GM18858 (cell line): Measurements from ENCODE around the gene PTPRF.
"Not testable (repeated sequence)": the region's sequence is repeated elsewhere in the genome, so short reads cannot be mapped to it uniquely, and the experiment has no call there.

Experiments
- ATAC-seq: cut with Tn5 transposase; IDR thresholded peaks from one replicate; pipeline ENCODE4 v1.9.1; 2021; ENCODE audit not compliant: unreplicated experiment

The PTPRF gene

GRCh38 chr1:43530483-43531106 is at the start of gene PTPRF:
Gene PTPRF (plus strand): TSS chr1:43530883. CDS start chr1:43545076, 14,193 bp downstream.
- no peak for ATAC-seq

GRCh38 chr1:43481491-43481890 is 49.2 kb upstream of the PTPRF start:
- no peak for ATAC-seq

GRCh38 chr1:43482215-43482614 is 48.5 kb upstream of the PTPRF start:
- ATAC-seq, result no peak

DNA sequence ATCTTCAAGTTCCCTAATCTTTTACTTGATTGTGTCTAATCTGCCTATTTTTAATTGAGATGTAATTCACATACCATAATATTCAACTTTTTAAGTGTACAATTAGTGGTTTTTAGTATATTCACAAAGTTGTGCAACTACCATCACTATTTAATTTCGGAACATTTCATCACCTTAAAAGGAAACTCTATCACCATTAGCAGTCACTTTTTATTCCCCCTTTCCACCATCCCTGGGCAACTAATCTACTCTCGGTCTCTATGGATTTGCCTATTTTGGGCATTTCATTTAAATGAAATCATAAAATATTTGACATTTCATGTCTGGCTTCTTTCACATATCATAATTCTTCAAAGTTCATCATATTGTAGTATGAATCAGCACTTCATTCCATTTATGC is 46.3 kb upstream of the PTPRF start:
- ATAC-seq, result no peak

DNA sequence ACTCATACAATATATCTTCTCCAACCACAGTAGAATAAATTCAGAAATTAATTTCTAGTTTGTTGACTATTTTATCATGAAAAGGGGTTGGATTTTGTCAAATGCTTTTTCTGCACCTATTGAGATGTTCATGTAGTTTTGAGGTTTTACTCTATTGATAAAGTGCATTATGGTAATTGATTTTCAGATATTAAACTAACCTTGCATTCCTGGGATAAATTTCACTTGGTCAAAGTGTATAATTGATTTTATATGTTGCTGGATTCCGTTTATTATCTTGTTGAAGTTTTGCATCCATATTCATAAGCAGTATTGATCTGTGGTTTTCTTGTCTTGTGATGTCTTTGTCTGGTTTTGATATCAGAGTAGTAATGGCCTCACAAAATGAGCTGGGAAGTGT is 42.5 kb upstream of the PTPRF start:
- no peak for ATAC-seq

DNA sequence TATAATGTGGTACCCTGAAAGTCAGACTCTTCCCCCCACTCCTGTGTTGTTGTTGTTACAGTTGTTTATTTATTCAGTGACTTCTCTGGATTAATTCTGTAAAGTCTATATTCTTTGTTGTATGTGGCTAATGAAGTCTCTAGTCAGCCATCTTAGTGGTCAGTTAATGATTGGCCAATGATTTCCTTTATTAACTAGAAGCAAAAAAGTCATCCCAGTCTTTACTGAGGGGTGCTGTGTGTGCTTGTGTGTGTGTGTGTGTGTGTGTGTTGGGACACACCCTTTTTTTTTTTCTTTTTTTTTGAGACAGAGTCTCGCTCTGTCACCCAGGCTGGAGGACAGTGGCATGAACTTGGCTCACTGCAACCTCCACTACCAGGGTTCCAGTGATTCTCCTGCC is 39.6 kb upstream of the PTPRF start:
- ATAC-seq, result no peak

DNA sequence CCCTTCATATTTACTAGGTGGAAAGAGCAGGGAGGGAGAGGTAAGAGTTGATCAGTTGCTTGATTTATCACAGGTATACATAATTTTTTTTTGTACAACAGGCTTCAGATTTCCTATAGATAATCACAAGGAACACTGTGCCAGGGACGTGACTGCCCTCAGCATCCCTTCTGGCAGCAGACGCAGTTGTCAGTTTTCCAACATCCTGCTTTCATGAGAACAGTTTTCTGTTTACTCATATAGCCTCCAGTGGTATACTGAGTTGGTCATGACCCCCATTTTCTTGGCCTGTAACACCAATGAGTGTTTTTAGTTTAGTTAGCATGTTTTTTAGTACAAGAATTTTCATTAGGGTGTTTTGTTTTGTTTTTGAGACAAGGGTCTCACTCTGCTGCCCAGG is 37.9 kb upstream of the PTPRF start:
- ATAC-seq, result no peak

DNA sequence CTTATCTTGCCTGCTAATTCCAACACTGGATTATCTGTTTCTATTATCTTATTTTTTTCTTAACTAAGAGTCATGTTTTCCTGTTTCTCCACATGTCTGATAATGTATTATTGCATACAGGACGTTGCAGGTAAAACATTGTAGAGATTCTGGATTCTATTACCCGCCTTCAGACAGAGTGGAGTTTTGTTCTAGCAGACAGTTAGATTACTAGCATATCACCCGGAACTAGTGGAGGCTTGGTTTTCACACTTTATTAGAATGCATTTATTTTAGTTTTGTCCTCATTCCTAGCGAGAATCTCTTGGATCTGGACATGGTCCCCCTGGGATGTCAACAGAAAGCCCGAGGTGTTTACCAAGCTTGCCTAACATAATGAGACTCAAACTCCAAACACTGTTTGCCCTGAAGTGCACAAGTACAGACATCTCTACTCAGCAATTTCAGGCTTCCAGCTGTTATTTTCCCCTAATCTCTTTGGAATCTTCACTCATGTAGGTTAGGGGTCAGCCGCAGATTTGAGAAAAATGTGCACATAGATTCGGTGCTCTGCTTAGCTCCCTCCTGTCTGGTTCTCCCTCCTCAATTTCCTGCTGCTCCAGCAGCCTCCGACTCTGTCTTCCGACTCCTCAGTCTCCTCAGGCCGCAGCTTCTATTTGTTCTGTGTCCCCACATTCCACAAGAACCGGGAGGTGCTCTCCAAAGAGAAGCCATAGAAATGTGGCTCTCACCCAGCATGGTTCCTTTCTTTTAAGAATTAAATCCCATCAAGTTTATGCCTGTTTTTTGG is 36.8 kb upstream of the PTPRF start:
- no peak for ATAC-seq

- ATAC-seq, result no peak
These were observed 35.5 kb upstream of the PTPRF start for GRCh38 chr1:43495204-43495603.

- no peak for ATAC-seq
These were observed 30.8 kb upstream of the PTPRF start for GRCh38 chr1:43499898-43500297.

- not testable (repeated sequence) for ATAC-seq
These were observed 28.9 kb upstream of the PTPRF start for GRCh38 chr1:43501806-43502205.

DNA sequence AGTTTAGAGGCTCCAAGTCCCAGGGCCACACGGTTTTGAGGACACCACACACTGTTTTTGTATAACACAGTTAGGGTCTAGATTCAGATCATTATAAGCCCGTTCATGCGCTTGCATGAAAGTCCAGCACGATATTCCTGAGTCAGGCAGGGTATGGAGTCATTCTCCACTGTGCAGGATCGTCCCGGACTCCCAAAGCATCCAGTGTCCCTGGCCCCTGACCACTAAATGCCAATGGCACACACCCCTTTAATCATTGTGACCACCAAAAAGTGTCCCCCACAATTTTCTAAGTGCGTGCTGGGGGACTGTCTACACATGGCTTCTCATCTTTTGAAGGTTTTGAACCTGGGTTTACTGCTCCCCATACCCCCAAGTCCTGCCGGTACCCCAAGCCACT is 27.1 kb upstream of the PTPRF start:
- no peak for ATAC-seq

DNA sequence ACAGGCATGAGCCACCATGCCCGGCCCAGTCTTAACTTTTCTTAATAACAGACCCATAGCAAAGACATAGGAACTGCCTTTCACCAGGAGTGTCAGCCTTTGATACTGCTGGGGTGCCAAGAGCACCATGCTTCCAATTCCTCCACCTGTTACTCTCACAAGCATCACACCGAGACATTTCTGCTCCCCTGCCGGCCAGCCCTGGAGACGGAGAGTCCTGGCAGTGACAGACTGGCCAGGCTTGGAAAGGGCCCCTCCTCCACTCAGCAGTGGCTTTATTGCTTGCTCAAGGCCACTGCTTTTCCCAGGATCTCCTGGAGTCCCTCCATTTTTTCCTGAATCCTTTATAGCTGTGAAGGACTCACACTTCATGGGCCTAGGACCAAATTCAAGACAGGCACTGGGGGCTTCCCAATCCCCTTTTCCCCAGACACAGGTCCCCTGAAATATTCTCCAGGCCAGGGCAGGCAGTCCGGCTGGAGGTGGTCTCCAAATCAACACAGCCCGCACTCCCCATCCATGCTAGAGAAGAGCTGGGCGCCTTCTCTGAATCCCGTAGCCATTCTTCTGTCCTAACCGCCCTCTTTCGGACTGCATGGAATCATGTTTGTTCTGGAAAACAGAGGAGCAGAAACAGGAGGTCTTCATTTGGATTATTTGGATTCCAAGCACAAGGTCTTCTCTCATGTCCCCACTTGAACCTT is 25.5 kb upstream of the PTPRF start:
- no peak for ATAC-seq

DNA sequence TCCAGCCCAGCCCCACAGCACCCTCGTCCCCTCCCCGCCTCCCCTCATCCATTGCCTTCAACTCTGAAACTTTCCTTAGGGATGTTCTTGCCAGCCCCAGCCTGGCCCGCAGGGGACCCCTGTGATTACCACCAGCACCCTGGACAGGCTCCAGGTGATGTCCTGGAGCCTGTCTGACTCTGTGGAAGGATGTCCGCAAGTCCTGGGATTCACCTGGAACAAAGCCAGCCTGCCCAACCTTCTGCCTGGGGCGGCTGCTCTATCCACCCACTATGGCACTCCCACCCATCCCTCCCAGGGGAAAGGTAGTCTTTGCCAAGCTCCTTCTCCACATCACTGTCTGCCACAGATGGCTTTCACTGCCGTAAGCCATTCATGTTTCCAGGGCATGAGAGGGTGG is 24.4 kb upstream of the PTPRF start:
- ATAC-seq, result no peak

GRCh38 chr1:43507296-43508295 is 23.1 kb upstream of the PTPRF start:
- no peak for ATAC-seq

DNA sequence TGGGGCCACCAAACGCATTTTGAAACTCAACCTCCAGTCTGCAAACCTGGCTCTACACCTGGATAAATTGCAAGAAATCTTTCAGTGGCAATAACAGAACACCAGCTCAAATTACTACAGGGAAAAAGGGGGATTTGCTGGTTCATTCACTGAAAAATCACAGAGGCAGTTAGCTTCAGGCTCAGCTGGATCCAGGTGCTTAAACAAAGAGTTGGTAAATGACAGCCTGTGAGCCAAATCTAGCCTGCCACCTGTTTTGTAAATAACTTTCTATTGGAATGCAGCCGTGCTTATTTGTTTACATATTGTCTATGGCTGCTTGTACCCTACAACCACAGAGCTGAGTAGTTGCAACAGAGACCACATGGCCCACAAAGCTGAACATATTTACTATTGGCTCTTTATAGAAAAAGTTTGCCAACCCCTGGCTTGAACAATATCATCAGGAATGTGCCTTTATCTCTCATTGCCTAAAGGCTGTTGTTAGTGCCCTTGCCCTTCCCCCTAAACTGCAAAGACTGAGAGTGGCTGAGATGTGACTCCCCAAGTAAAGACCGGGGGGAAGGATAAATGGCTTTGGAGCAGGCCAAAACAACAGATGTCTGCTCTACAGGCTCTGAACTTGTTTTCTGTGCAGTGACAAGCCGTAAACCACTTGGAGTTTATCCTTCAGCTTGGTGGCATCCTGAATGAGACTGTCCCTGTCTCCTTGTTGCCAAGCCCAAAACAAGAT is 21.5 kb upstream of the PTPRF start:
- ATAC-seq, result no peak

- ATAC-seq, result no peak
These were observed 20.8 kb upstream of the PTPRF start for GRCh38 chr1:43509740-43510375.

DNA sequence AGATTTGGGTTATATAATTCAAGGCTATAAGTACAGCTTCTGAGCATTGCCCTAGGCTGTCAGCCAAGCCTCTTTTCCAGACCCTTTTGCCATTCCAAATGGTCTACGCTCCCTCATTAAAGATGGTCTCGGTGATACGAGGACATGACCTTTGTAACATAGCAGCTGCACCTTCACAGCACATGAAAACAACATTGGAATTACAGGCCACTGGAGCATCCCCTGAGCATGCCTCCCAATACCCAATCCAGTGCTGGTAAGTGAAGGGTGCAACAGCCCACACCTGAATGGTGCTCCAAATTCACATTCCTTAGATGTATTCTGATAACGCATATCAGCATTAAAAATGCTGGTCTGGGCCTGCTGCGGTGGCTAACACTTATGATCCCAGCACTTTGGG is 20.1 kb upstream of the PTPRF start:
- ATAC-seq, result no peak

- no peak for ATAC-seq
These were observed 19.3 kb upstream of the PTPRF start for GRCh38 chr1:43511394-43511793.

DNA sequence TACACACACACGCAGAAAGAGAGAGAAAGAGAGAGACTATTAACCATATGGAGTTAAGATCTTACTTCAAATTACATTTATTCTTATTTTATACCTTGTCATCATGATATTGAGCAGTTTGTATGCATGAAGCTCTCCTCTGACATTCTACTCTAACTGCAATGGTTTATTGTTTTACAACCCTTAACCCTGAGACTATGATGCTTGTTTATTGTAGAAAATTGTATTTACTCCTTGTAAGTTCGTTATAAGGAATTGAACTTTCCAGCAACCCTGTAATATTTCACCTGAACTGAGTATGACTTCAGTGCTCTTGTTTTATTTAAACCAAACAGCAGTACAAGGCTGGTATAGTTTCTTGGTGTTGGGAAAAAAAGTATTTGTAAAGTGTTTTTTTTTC is 18.6 kb upstream of the PTPRF start:
- no peak for ATAC-seq
